Uterus (tissue), 2 donors: ENCODE results near the gene ITPR1.

Source experiments
- CTCF ChIP-seq, 4 experiments: fragments of 200-600 bp in 2 of 4; fragments of 450-650 bp in 2 of 4; sonication (generic) in 2 of 4; IDR thresholded peaks; one replicate each; pipeline ENCODE4 v1.5.1; 2016 to 2019; ENCODE audit warnings: antibody characterized with exemption in 4 of 4, mild to moderate bottlenecking in 2 of 4, moderate library complexity in 1 of 4
- POLR2A ChIP-seq, 2 donors: fragments of 450-650 bp; IDR thresholded peaks; one replicate each; pipeline ENCODE4 v1.6.1; 2016; ENCODE audit warnings: antibody characterized with exemption in 2 of 2, mild to moderate bottlenecking in 1 of 2, moderate library complexity in 1 of 2

GRCh38 chr3:4740397-4741105 is 247.4 kb downstream of the ITPR1 start:
- no peak for TF ChIP-seq CTCF (IDR thresholded peaks at IDR 0.05)
- no peak for TF ChIP-seq POLR2A (IDR thresholded peaks at IDR 0.05)
